HG02678 (cell line): ENCODE data around the gene CRTC1.

Source experiments
- ATAC-seq: cut with Tn5 transposase; IDR thresholded peaks from one replicate; pipeline ENCODE4 v1.9.1; 2021; ENCODE audit warnings: mild to moderate bottlenecking, moderate library complexity; ENCODE audit not compliant: unreplicated experiment

Gene CRTC1

GRCh38 chr19:18743784-18744418 lies 60.4 kb downstream of the CRTC1 start:
- no peak for ATAC-seq

- no peak for ATAC-seq
Measured at GRCh38 chr19:18745012-18745735, 61.7 kb downstream of the CRTC1 start.

- no peak for ATAC-seq
Measured at GRCh38 chr19:18745931-18746330, 62.5 kb downstream of the CRTC1 start.

- no peak for ATAC-seq
Measured at GRCh38 chr19:18746401-18747325, 63.2 kb downstream of the CRTC1 start.

- ATAC-seq, result no peak
Measured at GRCh38 chr19:18749362-18750231, 66.1 kb downstream of the CRTC1 start.

GRCh38 chr19:18750295-18750970 lies 67.0 kb downstream of the CRTC1 start:
- ATAC-seq, result no peak

- ATAC-seq, result no peak
Measured at GRCh38 chr19:18751571-18751970, 68.1 kb downstream of the CRTC1 start.

GRCh38 chr19:18754501-18754900 lies 71.0 kb downstream of the CRTC1 start:
- no peak for ATAC-seq

GRCh38 chr19:18756896-18757295 lies 73.4 kb downstream of the CRTC1 start:
- ATAC-seq, result no peak

GRCh38 chr19:18759304-18759994 lies 76.0 kb downstream of the CRTC1 start:
- no peak for ATAC-seq

- no peak for ATAC-seq
Measured at GRCh38 chr19:18759995-18760426, 76.5 kb downstream of the CRTC1 start.

GRCh38 chr19:18760440-18761383 lies 77.2 kb downstream of the CRTC1 start:
- no peak for ATAC-seq

GRCh38 chr19:18761531-18762110 lies 78.1 kb downstream of the CRTC1 start:
- no peak for ATAC-seq

- no peak for ATAC-seq
Measured at GRCh38 chr19:18762125-18763023, 78.9 kb downstream of the CRTC1 start.

- no peak for ATAC-seq
Measured at GRCh38 chr19:18763674-18764590, 80.5 kb downstream of the CRTC1 start.

GRCh38 chr19:18764591-18765051 lies 81.1 kb downstream of the CRTC1 start:
- no peak for ATAC-seq
